HG02938 (cell line): ENCODE results near the gene KRT86.
"Not testable (repeated sequence)": the region's sequence is repeated elsewhere in the genome, so short reads cannot be mapped to it uniquely, and the experiment has no call there.

Experiments
- ATAC-seq: cut with Tn5 transposase; IDR thresholded peaks from one replicate; pipeline ENCODE4 v1.9.1; 2021; ENCODE audit warnings: mild to moderate bottlenecking, moderate library complexity; ENCODE audit not compliant: unreplicated experiment

Gene KRT86

DNA sequence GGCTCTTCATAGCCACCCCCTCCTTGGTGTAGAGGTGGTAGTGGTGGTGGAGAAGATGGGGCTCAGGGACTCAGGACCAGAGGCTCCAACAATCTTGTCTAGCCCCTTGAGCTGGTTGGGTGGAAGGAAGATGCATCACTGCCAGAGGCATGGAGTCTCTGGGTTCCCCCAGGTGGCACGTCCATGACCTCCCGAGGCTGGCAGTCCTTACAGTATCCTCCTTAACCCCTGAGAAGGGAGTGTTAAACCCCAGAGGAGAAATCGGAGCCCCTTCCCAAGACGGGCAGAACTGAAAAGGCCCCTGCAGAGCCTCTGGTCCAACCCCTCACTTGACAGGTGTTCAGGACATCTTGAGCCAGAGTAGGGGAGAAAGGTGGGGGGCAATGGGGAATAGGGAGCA lies 37.6 kb downstream of the KRT86 start:
- ATAC-seq = no peak

DNA sequence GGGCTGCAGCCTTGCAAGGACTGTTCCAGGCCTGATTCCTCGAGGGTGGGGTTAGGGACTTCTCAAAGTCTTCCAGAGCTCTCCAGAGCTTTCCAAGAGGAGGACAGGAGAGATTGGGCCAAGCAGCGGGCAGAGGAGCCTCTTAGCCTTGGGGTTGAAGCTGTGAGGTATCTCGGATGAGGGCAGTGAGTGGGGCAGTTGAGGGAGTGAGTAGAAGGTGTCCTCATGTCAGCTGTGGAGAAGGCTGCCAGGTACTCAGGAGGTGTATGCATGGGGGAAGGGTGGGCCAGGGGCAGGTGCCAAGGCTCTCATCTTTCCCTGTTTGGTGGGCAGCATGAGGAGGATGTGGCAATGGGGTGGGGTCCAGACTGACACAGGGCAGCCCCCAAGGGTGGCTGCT lies 39.0 kb downstream of the KRT86 start:
- no peak for ATAC-seq

DNA sequence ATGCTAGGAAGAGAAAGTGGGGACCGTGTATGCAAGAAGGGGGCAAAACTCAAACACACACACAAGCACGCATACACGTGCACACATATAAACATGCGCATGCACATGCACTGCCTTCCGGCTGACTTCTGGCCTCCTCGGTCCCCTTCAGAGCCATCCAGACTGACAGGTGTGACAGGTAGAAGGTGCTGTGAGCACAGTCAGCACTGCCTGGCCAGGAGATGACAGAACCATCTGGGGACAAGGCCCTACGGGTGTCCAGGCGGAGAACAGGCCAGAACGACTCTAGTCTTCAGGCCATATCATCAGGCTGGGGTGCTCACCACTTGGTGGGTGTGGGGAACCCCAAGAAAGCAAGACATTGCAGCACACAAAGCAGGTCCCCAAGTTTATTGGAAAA lies 39.5 kb downstream of the KRT86 start:
- no peak for ATAC-seq

DNA sequence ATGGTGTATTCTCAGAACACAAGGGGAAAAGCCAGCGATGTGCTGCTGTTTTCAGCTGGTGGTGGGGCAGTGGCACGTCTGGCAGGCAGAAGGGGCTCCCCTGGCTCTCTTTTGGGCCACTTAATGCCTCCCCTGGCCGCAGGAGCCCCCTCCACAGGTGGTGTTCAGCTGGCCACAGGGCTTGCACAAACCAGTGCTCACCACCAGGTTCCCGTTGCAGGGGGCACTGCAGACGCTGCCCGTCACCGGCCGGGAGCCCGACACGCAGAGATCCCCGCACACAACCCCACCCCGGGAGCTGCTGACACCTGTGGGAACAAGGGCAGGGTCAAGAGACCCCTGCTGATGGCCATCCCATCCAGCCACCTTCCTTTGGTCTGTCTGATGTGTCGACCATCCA lies 40.1 kb downstream of the KRT86 start:
- ATAC-seq = no peak

DNA sequence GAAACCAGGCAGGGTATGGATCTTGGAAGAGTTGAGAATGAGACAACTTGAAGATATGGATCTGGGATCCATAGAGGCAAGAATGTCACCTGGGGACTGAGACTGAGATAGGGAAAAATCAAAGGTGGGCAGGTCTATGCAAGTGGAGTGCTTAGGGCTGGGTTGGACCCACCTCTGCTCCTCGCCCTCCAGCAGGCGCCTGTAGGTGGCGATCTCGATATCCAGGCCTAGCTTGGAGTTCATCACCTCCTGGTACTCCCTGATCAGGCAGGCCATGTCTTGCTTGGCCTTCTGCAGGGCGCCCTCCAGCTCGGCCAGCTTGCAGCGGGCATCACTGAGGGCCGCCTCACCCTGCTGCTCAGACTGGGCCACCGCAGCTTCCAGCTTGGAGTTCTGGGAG lies 41.3 kb downstream of the KRT86 start:
- ATAC-seq = not testable (repeated sequence)

DNA sequence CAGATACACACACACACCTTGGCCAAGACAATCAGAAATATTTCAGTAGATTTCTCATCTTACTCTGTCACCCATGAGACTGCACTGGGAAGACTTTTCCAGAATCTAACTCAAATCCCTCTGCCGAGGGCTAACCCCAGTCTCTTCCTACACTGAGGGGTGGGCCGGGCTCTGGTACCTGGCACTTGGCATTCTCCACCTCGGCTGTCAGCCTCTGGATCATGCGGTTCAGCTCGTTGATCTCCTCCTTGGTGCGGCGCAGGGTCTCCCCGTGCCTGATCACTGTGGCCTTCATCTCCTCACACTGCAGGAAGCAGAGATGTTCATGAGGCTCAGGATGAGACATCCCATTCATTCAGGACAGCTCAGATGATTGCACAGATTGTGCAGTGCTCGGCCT lies 41.8 kb downstream of the KRT86 start:
- ATAC-seq = no peak

DNA sequence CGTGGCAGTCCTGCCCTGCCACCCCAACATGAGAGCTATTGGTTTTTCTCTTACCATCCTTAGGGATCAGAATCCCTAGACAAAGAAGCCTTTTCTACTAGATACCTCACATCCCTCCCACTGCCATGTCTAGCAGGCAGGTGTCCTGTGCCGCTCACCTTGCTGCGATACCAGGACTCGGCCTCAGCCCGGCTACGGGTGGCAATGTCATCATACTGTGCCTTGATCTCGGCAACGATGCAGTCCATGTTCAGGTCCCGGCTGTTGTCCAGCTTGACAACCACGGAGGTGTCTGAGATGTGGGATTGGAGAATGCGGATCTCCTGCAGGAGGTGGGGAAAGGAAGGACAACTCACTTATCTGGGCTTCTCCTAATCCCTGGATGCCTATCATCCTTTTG lies 42.3 kb downstream of the KRT86 start:
- no peak for ATAC-seq

DNA sequence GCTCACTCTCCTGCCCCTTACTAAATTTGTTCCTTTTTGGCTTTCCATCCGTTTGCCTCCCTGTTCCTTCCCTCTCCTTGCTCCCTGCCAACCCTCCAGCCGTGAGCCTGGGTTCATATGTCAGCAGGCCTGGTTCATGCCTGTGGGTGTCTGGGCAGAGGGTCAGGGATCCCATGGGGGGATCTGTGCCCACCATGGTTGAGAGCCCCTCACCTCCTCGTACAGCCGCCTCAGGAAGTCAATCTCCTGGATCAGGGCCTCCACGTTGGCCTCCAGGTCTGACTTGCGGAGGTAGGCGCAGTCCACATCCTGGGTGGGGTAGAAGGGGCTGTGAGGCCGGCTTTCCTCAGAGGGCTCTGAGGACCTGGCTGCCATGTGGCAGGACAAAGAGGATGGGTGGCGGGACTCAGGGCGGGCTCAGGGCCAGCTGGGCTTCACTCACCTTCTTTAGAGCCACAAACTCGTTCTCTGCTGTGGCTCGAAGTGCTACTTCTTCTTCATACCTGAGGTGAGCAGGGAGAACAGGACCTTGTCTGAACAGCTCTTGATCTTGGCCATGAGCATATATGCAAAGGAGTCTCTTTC lies 43.1 kb downstream of the KRT86 start:
- ATAC-seq = no peak

DNA sequence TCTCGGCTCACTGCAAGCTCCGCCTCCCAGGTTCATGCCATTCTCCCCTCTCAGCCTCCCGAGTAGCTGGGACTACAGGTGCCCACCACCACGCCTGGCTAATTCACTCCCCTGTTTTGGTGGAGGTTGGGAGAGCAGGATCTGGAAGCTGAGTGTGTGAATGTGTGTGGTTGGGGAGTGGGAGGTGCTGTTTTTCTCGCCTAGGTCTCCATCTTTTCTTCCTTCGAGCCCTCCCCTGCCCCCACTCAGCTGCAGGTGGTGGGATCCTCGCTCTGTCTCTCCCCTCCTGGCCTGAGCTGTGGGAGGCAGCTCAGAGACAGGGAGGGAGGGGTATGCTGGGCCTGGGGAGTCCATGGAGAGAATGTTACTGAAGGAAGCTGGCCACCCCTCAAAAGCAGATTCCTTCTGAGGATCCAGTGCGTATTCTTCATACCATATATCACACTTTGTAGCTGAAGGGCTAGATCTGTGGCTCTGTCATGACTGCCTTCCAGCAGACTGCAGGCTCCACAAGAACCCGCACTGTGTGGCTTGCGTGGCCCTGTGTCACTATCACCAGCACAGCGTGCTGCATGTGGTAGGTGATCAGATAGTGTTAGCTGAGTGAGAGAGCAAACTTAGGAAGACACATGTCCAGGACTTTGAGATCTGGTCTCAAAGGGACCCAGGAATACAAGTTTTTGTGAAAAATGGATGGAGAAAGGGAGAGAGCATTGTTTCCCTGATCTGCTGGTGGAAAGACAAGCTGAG lies 44.0 kb downstream of the KRT86 start:
- no peak for ATAC-seq

DNA sequence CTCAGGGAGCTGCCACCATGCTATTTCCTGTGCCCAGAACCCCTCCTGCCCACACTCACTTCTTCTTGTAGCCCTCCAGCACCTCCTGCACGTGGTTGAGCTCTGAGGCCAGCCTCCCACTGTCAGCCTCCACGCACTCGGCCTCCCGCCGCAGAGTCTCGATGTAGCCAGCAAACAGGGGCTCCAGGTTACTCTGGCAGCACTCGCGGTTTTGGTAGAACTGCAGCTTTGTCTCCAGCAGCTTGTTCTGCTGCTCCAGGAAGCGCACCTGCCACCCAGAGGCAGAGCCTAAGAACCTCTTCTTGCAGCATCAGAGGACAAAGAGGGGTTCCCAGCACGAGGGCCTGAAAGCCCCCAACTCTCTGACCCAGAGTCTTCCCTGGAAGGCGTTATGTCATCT lies 44.7 kb downstream of the KRT86 start:
- ATAC-seq = no peak

DNA sequence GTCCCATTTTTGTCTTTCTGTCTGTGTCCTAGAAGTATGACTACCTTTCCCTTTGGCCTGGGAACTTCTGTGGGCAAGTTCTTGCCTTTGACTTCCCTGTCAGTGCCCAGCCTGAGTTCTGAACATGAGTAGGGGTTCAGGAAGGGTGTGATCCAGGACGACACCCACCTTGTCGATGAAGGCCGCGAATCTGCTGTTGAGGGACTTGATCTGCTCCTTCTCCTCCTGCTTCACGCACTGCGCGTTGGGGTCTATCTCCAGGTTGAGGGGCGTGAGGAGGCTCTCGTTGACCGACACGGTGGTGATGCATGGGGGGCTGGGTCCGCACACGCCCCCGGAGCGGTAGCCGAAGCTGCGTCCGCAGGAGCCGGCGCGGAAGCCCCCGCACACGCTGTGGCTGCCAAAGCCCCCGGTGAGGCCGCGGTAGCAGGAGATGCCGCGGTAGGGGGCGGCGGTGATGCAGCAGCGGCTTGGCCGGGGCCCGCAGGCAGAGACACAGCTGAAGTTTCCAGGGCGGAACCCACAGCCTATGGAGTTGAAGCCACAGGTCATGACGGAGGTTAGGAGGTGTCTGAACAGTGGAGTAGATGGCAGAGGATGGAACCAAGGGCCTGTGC lies 46.4 kb downstream of the KRT86 start, which contains the start of gene KRT83:
TSS of gene KRT83 (minus strand) at position 615 of the 617 bp plus-strand sequence. CDS start at position 552, 63 bp downstream.
- ATAC-seq = no peak

DNA sequence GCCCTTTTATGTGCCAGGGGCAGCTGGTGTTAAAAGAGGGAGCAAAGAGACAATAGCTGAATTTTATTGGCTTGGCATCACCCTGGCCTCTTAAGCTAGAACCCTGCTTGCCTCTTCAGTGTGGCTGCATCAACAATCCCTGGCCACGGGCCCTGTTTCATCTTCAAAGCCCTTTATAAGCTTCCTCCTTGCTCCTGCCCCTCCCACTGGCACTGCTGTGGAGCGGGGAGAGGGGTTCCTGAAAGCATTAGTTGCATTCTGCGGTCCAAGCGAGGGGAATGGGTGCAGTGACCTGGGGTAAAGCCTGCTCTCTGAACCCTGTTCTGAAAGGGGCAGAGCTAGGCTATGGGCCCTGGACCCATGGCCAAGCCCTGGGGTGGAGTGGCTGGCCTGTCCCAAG lies 47.0 kb downstream of the KRT86 start:
- no peak for ATAC-seq

DNA sequence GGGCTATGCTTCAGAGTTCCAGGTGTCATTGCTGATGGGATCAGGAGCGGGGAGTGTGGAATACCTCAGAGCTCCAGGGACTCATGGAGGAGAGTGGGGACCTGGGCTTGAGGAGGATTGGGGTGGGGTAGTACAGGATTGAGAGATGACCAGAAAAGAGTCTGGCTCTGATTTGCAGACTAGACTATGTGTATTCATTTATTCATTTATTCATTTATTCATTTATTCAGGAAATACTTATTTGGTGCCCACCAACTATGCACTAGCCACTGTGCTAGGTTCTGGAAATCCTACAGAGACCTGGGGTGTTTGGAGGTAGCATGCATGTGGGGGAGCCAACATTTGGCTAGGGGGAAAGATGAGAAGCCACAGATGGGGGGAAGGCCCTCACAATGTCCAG lies 47.6 kb downstream of the KRT86 start:
- no peak for ATAC-seq

DNA sequence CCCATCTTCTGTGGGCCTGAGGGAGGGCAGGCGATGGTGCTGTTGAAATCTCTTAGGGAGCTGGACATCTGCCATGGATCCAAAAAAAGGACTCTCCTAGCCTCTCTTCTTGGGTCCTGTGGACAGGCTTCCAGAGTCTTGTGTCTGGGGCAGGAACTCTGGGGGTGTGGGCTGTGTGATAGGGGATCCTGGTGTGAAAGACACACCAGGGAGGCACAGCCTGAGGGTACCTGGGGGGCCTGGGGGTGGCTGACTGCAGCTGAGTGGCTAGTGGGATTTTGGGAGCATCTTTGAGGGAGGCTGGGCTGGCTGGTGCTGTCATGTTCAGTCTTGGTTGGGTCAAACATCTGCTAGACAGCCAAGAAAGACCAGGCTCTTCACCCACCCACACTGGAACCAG lies 48.6 kb downstream of the KRT86 start:
- ATAC-seq = no peak

DNA sequence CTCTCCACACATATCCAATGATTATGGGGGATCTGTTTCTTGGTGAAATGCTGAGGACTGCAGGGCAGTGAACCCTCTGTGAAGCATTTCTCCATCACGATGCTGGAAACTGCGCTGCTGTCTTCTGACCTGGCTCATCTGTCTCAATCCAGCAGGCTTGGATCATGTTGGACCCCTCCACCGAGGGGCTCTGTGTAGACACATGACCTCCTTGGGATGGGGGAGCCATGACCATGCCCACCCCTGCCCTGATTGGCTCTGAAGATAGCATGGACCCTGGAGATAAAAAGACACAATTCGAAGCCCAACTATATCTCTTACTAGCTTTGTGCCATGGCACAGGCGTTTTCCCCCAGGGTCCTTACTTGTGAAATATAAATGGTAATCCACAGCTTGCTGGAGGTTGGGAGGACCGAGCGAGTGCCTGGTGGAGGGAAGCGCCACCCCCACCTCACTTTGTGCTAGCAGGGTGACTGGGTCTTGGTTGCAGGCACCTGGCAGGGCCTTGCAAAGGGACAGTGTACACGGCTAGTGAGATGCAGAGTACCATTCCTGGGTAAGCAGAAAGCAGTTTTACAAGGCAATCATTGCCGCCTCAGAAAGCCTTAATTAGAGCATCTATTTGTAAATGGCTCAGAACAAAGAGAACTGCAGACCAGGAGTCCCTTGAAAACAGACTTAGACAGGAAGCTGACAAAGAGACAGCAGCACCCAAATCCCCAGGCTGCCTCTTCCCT lies 49.1 kb downstream of the KRT86 start:
- ATAC-seq = no peak

DNA sequence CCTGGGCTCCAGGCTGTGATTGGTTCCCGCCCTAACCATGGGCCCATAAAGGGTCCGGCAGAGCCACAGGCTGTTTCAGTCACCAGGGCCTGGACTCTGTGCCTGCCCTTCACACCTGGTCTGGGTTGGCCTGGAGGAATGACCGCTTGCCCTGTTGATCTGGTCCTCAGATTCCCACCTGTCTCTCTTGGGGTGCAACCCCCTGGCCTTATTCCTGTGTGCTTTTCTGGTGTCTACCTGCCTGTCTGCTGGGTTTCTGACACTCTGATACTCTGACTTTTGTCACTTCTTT lies 49.7 kb downstream of the KRT86 start:
- no peak for ATAC-seq

DNA sequence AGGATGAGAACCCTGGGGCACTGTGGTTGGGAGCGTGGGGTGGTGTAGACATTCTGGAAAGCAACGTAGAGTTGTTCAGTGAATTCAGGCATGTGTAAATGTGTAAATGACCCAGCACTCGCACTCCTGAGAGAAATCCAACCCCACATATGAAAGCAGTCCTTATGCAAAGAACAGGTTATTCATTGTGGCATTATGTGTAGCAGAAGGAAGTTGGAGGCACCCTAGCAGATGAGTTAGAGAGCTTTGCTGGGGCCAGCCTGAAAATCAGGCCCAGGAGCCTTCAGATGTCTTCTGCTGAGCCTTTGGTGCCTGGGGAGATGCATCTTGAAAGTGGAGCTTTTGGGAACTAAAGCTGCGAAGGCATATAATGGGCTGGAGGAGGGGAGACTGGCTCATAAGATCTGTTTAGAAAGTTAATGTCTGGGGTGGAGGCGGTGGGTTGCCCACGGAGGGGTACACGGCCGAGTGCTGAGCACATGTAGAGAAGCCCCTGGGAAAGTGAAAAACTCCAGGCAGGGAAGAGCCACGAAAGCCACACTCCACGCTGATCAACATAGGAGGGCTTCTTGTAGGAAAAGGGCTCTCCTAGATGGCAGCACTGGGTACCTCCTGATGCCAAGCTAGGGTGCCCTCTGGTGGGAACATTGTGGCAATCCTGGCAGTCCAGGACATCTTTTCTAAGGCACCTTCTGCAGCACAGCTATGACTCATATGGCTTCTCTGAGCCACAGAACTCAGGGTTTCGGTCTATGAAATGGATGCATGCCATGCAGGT lies 52.8 kb downstream of the KRT86 start:
- ATAC-seq = peak; percentile 80

DNA sequence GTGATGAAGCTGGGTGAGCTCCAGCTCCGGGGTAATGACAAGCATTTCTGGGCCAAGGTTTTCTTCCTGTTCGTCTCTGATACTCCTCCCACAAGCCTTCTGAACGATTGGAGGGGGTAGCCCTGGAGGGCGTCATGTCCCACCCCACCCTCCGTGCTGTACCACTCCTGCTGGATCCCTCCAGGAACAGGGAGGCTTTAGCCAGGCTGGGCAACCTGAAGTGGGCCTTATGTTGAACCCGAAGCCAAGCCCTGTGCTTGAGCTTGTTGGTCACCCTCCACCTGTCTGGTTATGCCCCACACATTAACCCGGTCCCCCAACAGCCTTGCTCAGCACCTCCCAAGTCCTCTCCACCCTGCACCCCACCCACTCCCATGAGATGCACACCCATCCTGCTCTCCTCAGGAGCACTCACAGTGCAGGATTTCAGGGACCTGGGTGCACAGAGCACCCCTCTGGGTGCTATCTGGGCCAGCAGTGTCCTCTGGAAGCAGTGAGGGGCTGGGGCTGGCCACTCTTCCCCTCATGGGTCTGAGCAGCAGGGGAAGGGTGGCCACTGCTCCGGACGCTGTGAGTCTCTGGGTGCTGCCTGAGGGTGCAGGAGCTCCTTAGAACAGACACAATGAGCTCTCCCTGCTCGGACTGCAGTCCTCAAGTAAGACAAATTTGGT lies 53.5 kb downstream of the KRT86 start:
- ATAC-seq = no peak

DNA sequence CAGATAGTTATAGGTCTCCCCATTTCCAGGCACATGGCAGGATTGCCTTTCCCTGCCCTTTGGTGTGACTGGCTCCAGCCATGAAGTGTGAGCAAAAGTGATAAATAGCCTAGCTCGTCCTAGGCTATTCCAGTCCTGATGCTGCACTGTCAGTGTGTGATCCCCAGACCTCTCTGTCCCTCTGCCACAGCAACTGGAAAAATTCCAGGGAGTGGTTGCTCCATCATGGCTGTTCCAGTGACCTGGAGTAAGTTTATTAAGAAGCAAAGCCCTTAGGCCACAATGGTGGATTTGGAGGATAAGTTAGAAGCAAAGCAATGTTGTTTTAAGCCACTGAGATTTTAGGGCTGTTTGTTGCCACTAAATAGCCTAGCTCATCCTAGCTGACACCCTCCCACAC lies 56.6 kb downstream of the KRT86 start:
- ATAC-seq = no peak

DNA sequence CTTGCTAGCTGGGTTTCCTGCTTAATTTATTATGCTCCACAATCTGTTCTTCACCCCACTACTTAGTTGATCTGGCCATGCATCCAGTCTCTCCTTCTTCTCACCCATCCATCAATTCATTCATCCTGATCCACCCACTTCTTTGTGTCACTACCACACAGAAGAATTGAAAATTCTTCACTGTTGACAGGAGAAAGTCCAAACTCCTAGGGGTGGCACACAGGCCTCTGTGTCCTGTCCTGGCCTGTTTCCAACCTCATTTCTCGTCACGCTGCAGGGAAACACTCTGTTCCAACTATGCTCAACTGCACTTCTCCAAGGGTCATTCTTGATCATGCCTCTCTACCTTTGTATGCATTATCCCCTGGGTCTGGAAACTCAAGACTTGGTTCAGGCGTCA lies 57.4 kb downstream of the KRT86 start:
- no peak for ATAC-seq

DNA sequence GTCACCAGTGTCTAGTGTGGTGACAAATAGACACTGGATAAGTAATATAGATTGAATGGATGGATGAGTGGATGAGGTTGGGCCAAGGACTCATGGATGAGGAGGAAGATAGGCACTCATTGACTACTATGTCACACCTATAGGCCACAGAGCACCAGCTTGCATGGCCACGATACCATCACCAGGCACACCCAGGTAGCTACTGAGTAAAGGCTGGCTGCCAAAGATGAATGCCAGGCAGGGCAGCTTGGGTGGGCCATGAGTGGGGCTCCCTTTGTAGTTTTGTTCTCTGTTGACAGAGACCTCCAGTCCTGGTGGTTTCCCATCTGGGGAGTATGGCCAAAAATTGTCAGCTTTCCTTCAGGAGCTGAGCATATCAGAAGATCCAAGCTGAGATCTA lies 57.9 kb downstream of the KRT86 start:
- no peak for ATAC-seq
